WI38 (cell line): ENCODE data around the gene IZUMO1R.

Experiments
- H3K4me3 ChIP-seq: 2 replicates; pipeline ENCODE4 v1.5.1; 2011; ENCODE audit warnings: low read depth, mild to moderate bottlenecking, control low read depth, low read length
- TF ChIP-seq, protein P1 (sequence below): IDR thresholded peaks from 2 replicates; pipeline ENCODE4 v1.5.1; 2012; ENCODE audit warnings: low read depth, mild to moderate bottlenecking, control low read depth, low read length

IZUMO1R gene

DNA sequence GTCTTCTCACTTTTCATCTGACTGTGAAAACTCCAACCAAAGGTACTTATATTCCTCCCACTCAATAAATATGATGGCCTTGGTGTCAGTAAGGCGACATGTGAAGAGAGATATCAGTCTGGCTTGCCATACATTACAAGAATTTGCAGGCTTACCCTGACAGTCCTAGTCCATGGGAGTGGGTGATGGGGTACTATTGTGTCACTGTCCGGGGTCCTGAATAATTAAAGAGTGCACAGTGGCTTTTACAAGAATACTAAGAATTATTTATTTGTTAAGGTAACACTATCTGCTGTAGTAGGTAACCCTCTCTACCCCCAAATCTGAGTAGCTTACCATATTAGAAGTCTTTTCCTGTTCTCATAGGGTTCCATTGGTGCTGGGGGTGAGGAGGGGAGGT lies 23.1 kb upstream of the IZUMO1R start:
- no peak overlapping the region for H3K4me3 ChIP-seq
- TF ChIP-seq, protein P1, sequence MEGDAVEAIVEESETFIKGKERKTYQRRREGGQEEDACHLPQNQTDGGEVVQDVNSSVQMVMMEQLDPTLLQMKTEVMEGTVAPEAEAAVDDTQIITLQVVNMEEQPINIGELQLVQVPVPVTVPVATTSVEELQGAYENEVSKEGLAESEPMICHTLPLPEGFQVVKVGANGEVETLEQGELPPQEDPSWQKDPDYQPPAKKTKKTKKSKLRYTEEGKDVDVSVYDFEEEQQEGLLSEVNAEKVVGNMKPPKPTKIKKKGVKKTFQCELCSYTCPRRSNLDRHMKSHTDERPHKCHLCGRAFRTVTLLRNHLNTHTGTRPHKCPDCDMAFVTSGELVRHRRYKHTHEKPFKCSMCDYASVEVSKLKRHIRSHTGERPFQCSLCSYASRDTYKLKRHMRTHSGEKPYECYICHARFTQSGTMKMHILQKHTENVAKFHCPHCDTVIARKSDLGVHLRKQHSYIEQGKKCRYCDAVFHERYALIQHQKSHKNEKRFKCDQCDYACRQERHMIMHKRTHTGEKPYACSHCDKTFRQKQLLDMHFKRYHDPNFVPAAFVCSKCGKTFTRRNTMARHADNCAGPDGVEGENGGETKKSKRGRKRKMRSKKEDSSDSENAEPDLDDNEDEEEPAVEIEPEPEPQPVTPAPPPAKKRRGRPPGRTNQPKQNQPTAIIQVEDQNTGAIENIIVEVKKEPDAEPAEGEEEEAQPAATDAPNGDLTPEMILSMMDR, result no peak

DNA sequence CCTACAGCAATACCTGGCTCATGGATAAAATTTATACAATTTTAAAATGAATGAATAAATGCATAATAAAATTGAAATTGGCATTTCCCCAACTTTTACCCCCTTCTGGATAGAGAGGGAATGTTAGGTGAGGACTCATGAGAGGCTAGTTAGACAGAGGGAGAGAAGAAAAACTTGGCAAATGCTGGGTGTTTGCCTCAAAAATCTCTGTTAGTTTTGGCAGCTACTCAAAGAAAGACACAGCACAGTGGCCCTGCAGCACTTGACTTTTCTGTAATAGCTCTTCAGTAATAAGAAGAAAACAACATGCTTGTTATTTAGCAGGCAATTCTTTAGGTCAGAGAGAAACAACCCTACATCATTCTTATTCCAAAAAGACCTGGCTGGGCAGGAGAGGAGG lies 20.7 kb upstream of the IZUMO1R start:
- no peak overlapping the region for H3K4me3 ChIP-seq
- TF ChIP-seq, protein P1, result no peak

GRCh38 chr11:94295534-94295933 lies 8.8 kb upstream of the IZUMO1R start:
- TF ChIP-seq, protein P1, result no peak
- no peak overlapping the region for H3K4me3 ChIP-seq

- TF ChIP-seq, protein P1, result 0 out of 2 replicates have a peak, but pooled peaks have one; percentile 6
- H3K4me3 ChIP-seq, result no peak overlapping the region
Observed at GRCh38 chr11:94297985-94298576, 6.3 kb upstream of the IZUMO1R start.

DNA sequence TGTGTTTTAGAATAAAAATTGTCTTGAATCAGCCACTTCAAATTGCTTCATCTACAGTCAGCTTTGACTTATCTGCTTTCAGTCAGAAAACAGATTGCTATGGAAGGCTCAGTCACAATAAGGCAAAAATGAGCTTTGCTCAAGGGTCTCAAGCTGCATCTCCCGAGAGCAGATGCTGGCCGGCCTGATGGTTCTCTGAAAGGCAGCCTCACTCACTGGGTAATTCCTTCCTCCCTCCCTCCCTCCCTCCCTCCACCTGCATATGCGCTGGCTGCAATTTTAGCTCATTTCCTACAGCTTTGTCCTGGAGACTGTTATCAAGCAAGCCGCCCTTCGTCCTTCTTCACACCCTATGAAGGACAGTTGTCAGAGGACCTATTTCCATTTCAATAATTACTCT lies 1.6 kb upstream of the IZUMO1R start:
- TF ChIP-seq, protein P1, result no peak
- no peak overlapping the region for H3K4me3 ChIP-seq

DNA sequence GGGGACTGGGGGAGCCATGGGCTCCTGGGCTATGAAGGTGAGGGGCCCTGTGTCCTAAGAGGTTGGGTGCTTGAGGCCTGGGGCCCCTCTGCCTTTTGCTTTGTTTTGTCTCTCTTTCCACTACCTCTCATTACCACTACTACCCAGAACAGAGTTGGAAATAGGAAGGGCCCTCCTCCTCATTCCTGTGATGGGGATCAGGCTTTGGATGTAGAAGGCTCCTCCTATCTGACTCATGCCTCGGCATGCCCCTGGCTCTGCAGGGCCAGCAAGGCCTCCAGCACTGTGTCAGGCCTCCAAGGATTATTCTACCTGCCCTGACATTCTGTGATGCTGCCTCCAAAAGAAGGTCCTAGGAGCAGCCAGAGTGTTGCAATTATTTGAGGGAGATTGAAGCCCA lies 766 bp downstream of the IZUMO1R start:
- no peak overlapping the region for H3K4me3 ChIP-seq
- TF ChIP-seq, protein P1, result no peak

- TF ChIP-seq, protein P1, result no peak
- no peak overlapping the region for H3K4me3 ChIP-seq
Observed at GRCh38 chr11:94307101-94307791, 2.9 kb downstream of the IZUMO1R start.
